HG03095 (cell line): Measurements from ENCODE around the gene MOK.

Experiments
- ATAC-seq: cut with Tn5 transposase; IDR thresholded peaks from one replicate; pipeline ENCODE4 v1.9.1; 2021; ENCODE audit warnings: moderate library complexity; ENCODE audit not compliant: unreplicated experiment

MOK gene

DNA sequence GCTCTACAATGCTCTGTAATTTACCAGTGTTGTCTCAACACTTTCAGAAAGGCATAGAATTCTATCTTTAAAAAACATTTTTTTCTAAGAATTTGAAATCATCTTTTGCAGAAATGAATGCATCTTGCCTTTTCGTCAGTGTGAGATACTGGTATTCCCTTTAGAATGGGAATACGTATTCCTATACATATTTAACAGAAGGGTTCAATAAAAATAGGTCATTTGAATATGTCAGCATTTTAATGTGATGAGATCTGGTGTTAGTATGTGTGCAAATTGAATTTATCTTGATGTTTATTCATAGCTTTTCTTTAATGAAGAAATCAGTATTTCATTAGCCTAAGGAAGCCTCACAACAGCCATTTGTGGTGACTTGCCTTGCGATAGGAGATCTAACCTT, 121.1 kb downstream of the MOK start:
- no peak for ATAC-seq

DNA sequence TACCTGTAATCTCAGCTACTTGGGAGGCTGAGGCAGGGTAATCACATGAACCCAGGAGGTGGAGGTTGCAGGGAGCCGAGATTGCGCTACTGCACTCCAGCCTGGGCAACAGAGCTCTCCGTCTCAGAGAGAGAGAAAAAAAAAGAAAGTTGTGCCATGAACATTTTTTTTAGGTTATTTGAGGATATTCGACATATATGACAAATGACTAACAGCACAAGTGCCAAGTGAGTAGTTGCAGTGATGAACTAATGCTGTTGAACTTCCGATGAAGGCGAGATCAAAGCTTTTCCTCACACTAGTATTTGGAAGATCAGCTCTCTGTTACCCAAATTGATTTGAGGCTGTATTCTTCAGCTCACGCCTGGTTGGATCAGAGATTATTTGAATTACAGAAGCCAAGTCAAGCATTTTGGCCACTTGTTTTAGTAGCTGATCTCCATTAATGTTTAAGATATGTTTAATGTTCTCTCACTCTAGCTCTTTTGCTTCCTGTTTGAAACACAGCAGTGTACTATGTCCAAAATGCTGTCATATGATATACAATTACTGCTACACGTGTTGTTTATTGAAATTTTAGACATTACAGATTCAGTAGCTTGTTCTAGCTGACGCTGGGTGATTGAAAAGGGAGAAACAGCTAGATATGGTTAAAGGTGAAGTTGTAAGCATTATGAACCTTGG, 121.9 kb downstream of the MOK start:
- no peak for ATAC-seq

DNA sequence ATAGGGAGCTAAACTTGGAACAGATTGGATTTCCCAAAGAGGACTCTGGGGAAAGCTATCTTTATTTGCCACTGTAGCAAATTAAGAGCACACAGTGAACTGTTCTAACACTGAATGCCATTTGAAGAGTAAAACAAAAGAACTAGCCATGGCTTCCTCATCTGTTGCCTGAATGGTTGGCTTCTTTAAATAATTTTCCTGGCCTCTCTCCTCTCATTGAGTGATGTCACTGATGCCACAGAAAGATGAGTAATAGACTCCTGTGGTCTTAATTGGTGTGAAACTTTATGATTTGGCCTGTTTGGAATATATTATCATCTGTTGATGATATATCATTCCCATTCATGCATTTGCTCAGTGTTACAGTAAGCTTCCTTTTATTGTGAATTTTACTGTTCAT, 122.8 kb downstream of the MOK start:
- no peak for ATAC-seq

DNA sequence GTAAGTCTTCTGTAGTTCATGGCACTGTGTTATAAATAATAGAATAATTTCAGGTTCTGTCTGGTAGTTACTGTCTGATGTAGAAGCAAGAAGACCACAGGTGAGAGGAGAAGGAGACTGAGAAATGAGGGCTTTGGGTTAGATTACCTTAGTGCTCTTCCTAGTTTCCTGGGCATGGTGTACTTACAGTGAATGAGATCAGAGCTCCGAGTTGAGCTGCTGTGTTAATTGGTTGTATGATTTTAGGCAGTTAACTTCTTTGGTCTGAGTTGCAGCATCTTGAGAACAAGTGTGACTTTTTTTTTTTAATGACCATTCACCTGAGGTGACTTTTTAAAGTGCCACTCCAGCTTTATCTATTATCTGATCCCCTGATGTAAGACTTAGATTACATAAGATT, 123.8 kb downstream of the MOK start:
- no peak for ATAC-seq

DNA sequence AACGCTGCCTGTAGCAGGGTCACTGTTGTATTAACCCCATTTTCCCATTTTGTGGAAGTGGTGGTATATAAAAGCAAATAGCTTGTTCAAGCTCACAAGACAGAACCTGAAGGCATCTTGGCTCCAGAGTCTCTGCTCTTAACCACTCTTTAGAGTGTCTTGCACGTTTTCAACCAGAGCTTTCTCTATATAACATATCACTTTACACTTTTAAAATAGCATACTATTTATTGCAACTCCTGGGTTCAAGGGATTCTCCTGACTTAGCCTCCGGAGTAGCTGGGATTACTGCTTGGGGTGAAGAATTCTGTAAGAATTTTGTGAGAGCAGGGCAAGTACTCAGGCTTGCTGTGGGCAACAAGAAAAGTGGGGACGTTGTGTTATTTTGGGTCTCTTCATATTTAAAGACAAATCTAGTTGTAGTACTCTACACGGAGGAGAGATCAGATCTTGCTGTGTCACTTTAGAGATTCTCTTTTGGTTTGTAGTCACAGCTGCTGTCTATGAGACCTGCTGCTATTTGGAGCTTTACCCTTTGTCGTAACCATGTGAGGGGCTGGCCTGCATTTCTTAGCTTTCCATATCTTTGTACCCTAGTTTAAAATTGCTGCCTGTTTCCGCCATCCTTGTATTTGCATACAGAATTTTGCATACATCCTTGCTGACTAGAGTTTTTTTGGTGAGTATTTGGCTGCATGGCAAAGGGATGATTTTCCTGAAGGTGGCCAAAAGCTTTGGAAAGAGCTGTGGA, 124.5 kb downstream of the MOK start:
- ATAC-seq, result no peak
